Mesendoderm (in vitro differentiated cells): ENCODE measurements around the gene C13orf42.

Experiments
- DNase-seq: peaks from one replicate; pipeline ENCODE4 v3.0.0; 2013
- H2AK5ac ChIP-seq: 2 replicates; pipeline ENCODE4 v1.6.1; 2013; ENCODE audit warnings: low read length, inconsistent platforms
- H2BK120ac ChIP-seq: 2 replicates; pipeline ENCODE4 v1.6.1; 2013; ENCODE audit warnings: low read depth, mild to moderate bottlenecking, low read length, moderate library complexity, mixed read lengths
- H2BK15ac ChIP-seq: replicated peaks from 2 replicates; pipeline ENCODE4 v1.6.1; 2013; ENCODE audit warnings: low read depth, mild to moderate bottlenecking, moderate library complexity
- H2BK5ac ChIP-seq: 2 replicates; pipeline ENCODE4 v1.6.1; 2013; ENCODE audit warnings: low read length, inconsistent platforms
- H3K18ac ChIP-seq: 2 replicates; pipeline ENCODE4 v1.6.1; 2013; ENCODE audit warnings: mild to moderate bottlenecking, low read length, mixed read lengths
- H3K23ac ChIP-seq: one replicate; pipeline ENCODE4 v1.6.1; 2013; ENCODE audit warnings: low read length
- H3K27ac ChIP-seq: 2 replicates; pipeline ENCODE4 v1.5.1; 2013; ENCODE audit warnings: low read depth, mild to moderate bottlenecking, inconsistent platforms, low read length, moderate library complexity
- H3K27me3 ChIP-seq: 2 replicates; pipeline ENCODE4 v1.6.1; 2013; ENCODE audit warnings: low read length, control low read depth, mild to moderate bottlenecking, inconsistent platforms; ENCODE audit not compliant: insufficient read depth, poor library complexity
- H3K36me3 ChIP-seq: 2 replicates; pipeline ENCODE4 v1.6.1; 2013; ENCODE audit warnings: low read length, inconsistent platforms; ENCODE audit not compliant: control insufficient read depth, insufficient read depth
- H3K4ac ChIP-seq: one replicate; pipeline ENCODE4 v1.6.1; 2013; ENCODE audit warnings: low read depth, mild to moderate bottlenecking, low read length, moderate library complexity
- H3K4me1 ChIP-seq: 2 replicates; pipeline ENCODE4 v1.6.1; 2013; ENCODE audit warnings: low read depth, low read length, inconsistent platforms; ENCODE audit not compliant: control insufficient read depth
- H3K4me2 ChIP-seq: 2 replicates; pipeline ENCODE4 v1.6.1; 2013; ENCODE audit warnings: low read length
- H3K4me3 ChIP-seq: 2 replicates; pipeline ENCODE4 v1.5.1; 2013; ENCODE audit warnings: mild to moderate bottlenecking, low read length
- H3K56ac ChIP-seq: one replicate; pipeline ENCODE4 v1.6.1; 2013; ENCODE audit warnings: low read length
- H3K79me1 ChIP-seq: 2 replicates; pipeline ENCODE4 v1.6.1; 2013; ENCODE audit warnings: low read length, inconsistent platforms
- H3K79me2 ChIP-seq: 2 replicates; pipeline ENCODE4 v1.6.1; 2013; ENCODE audit warnings: mild to moderate bottlenecking, low read length; ENCODE audit not compliant: control insufficient read depth, insufficient read depth
- H3K9ac ChIP-seq: 2 replicates; pipeline ENCODE4 v1.6.1; 2013; ENCODE audit warnings: low read length, inconsistent platforms
- H4K5ac ChIP-seq: one replicate; pipeline ENCODE4 v1.6.1; 2013; ENCODE audit warnings: low read length
- H4K8ac ChIP-seq: one replicate; pipeline ENCODE4 v1.6.1; 2013; ENCODE audit warnings: low read depth, mild to moderate bottlenecking, control low read depth, low read length, moderate library complexity
- WGBS: extraction: QIAGEN DNeasy Blood & Tissue Kit; methylation state at CpG from one replicate; pipeline ENCODE4 v1.1.7; 2013; ENCODE audit warnings: low lambda C conversion rate, missing lambda C conversion rate; ENCODE audit not compliant: insufficient coverage; ENCODE audit errors: extremely low coverage; 5-methylcytosine and 5-hydroxymethylcytosine counted together

Gene C13orf42

GRCh38 chr13:51067706-51068105 is 43.4 kb downstream of the C13orf42 start:
- Histone ChIP-seq H4K5ac (no peak overlapping the region), H3K4me1 (no peaks in the 10 kb centered on the region), H2BK5ac (no peak overlapping the region), H3K27me3 (no peaks in the 10 kb centered on the region), H3K9ac (no peak overlapping the region), H2AK5ac (no peak overlapping the region), H3K79me2 (no peaks in the 10 kb centered on the region), H3K4ac (no peak overlapping the region), H3K27ac (no peak overlapping the region), H3K4me3 (no peak overlapping the region), H3K56ac (no peak overlapping the region), H3K18ac (no peak overlapping the region), H2BK120ac (no peak overlapping the region), H4K8ac (no peak overlapping the region), H3K23ac (no peak overlapping the region), H3K79me1 (no peaks in the 10 kb centered on the region), H2BK15ac (no peak overlapping the region), H3K36me3 (no peaks in the 10 kb centered on the region), H3K4me2 (no peak overlapping the region)
- DNase-seq = no peak
- no CpG with 5 or more reads among the region's 5 CpGs for WGBS

- Histone ChIP-seq H3K18ac (no peak overlapping the region), H4K5ac (no peak overlapping the region), H3K27ac (no peak overlapping the region), H3K4me1 (no peaks in the 10 kb centered on the region), H3K4me2 (no peak overlapping the region), H3K79me2 (no peaks in the 10 kb centered on the region), H3K4ac (no peak overlapping the region), H3K4me3 (no peak overlapping the region), H2BK120ac (no peak overlapping the region), H2BK5ac (no peak overlapping the region), H2AK5ac (no peak overlapping the region), H2BK15ac (no peak overlapping the region), H3K79me1 (no peaks in the 10 kb centered on the region), H3K23ac (no peak overlapping the region), H3K27me3 (no peaks in the 10 kb centered on the region), H4K8ac (no peak overlapping the region), H3K36me3 (no peaks in the 10 kb centered on the region), H3K56ac (no peak overlapping the region), H3K9ac (no peak overlapping the region)
- whole genome bisulfite sequencing = no CpG with 5 or more reads among the region's 9 CpGs
- DNase-seq = no peak
Observed at GRCh38 chr13:51067210-51067701, 43.8 kb downstream of the C13orf42 start.

GRCh38 chr13:51066091-51066831 is 44.8 kb downstream of the C13orf42 start:
- Histone ChIP-seq H2BK120ac (no peak overlapping the region), H2BK5ac (no peak overlapping the region)
- WGBS = no CpG with 5 or more reads among the region's 15 CpGs

GRCh38 chr13:51065372-51066090 is 45.5 kb downstream of the C13orf42 start:
- no CpG with 5 or more reads among the region's 10 CpGs for WGBS

More at GRCh38 chr13:51066091-51066831, 44.8 kb downstream of the C13orf42 start:
- no peaks in the 10 kb centered on the region for H3K27me3 ChIP-seq
- H3K36me3 ChIP-seq = no peaks in the 10 kb centered on the region
- H3K18ac ChIP-seq = no peak overlapping the region
- H3K9ac ChIP-seq = no peak overlapping the region
- no peak overlapping the region for H4K5ac ChIP-seq
- H3K79me2 ChIP-seq = no peaks in the 10 kb centered on the region
- H2BK15ac ChIP-seq = no peak overlapping the region
- H3K27ac ChIP-seq = no peak overlapping the region
- H3K56ac ChIP-seq = no peak overlapping the region
- no peak for DNase-seq
- H3K4me3 ChIP-seq = no peak overlapping the region
- H4K8ac ChIP-seq = no peak overlapping the region
- H3K23ac ChIP-seq = no peak overlapping the region
- no peak overlapping the region for H3K4me2 ChIP-seq
- no peaks in the 10 kb centered on the region for H3K79me1 ChIP-seq
- no peak overlapping the region for H3K4ac ChIP-seq
- H3K4me1 ChIP-seq = no peaks in the 10 kb centered on the region
- H2AK5ac ChIP-seq = no peak overlapping the region

GRCh38 chr13:51064753-51065152 is 46.3 kb downstream of the C13orf42 start:
- no peak overlapping the region for H2BK15ac ChIP-seq
- no peak overlapping the region for H3K4me3 ChIP-seq
- no peak overlapping the region for H3K56ac ChIP-seq
- no peak overlapping the region for H3K9ac ChIP-seq
- WGBS = no CpG with 5 or more reads among the region's 4 CpGs
- no peak for DNase-seq
- no peak overlapping the region for H2BK120ac ChIP-seq
- no peak overlapping the region for H2AK5ac ChIP-seq
- H3K18ac ChIP-seq = no peak overlapping the region
- H3K36me3 ChIP-seq = no peaks in the 10 kb centered on the region
- no peak overlapping the region for H3K4me2 ChIP-seq
- H4K8ac ChIP-seq = no peak overlapping the region
- no peak overlapping the region for H2BK5ac ChIP-seq
- no peaks in the 10 kb centered on the region for H3K79me2 ChIP-seq
- no peaks in the 10 kb centered on the region for H3K4me1 ChIP-seq
- H3K27me3 ChIP-seq = no peaks in the 10 kb centered on the region
- H3K23ac ChIP-seq = no peak overlapping the region
- H4K5ac ChIP-seq = no peak overlapping the region
- H3K27ac ChIP-seq = no peak overlapping the region
- no peaks in the 10 kb centered on the region for H3K79me1 ChIP-seq
- no peak overlapping the region for H3K4ac ChIP-seq

More at GRCh38 chr13:51065372-51066090, 45.5 kb downstream of the C13orf42 start:
- Histone ChIP-seq H2BK5ac (no peak overlapping the region), H2BK120ac (no peak overlapping the region), H2BK15ac (no peak overlapping the region), H3K79me1 (no peaks in the 10 kb centered on the region), H3K4me3 (no peak overlapping the region), H3K18ac (no peak overlapping the region), H3K27ac (no peak overlapping the region), H3K79me2 (no peaks in the 10 kb centered on the region), H3K23ac (no peak overlapping the region), H4K8ac (no peak overlapping the region), H3K36me3 (no peaks in the 10 kb centered on the region), H4K5ac (no peak overlapping the region), H2AK5ac (no peak overlapping the region), H3K56ac (no peak overlapping the region), H3K9ac (no peak overlapping the region), H3K4ac (no peak overlapping the region), H3K27me3 (no peaks in the 10 kb centered on the region), H3K4me1 (no peaks in the 10 kb centered on the region), H3K4me2 (no peak overlapping the region)
- no peak for DNase-seq
